Uterus (tissue), 4 donors: Measurements from ENCODE around the gene SLC13A3. TPM values are rescaled to one million over a fixed set of nuclear protein-coding genes. Genes with fewer than 3 reads are reported as not detected.

ENCODE experiments used
- DNase-seq, 2 donors: peaks; one replicate each; pipeline ENCODE4 v3.0.0-alpha.2; 2019 to 2020
- H3K27ac ChIP-seq, 2 donors: fragments of 200-600 bp; sonication (generic); 1 replicate in 1 of 2; 2 replicates in 1 of 2; pipeline ENCODE4 v1.5.1; 2016 to 2018
- H3K27me3 ChIP-seq, 2 donors: fragments of 200-600 bp; sonication (generic); one replicate each; pipeline ENCODE4 v1.5.1; 2018 to 2019; ENCODE audit warnings: control low read depth in 1 of 2
- H3K36me3 ChIP-seq, 2 donors: fragments of 200-600 bp; sonication (generic); one replicate each; pipeline ENCODE4 v1.5.1; 2019; ENCODE audit warnings: control low read depth in 1 of 2
- H3K4me1 ChIP-seq, 2 donors: fragments of 200-600 bp; sonication (generic); one replicate each; pipeline ENCODE4 v1.5.1; 2018 to 2019; ENCODE audit warnings: control low read depth in 1 of 2
- H3K4me3 ChIP-seq, 2 donors: fragments of 200-600 bp; sonication (generic); 1 replicate in 1 of 2; 2 replicates in 1 of 2; pipeline ENCODE4 v1.5.1; 2018 to 2019; ENCODE audit warnings: mild to moderate bottlenecking in 1 of 2
- H3K9me3 ChIP-seq, 2 donors: fragments of 200-600 bp; sonication (generic); one replicate each; pipeline ENCODE4 v1.5.1; 2019; ENCODE audit warnings: control low read depth in 1 of 2
- POLR2A ChIP-seq, 2 donors: fragments of 450-650 bp; IDR thresholded peaks; one replicate each; pipeline ENCODE4 v1.6.1; 2016; ENCODE audit warnings: antibody characterized with exemption in 2 of 2, mild to moderate bottlenecking in 1 of 2, moderate library complexity in 1 of 2
- intact Hi-C: fragments of 100-400 bp; cut with DNase I; formaldehyde crosslinking; loops from one replicate; pipeline ENCODE4 v1.15.1; 2023; ENCODE audit warnings: low total_unique reads
- total RNA-seq, 4 donors: library from RNA; depleted of rRNA in 3 of 4; stranded (reverse); fragments of >200 nt in 3 of 4; gene quantifications; one replicate each; pipeline versions ENCODE4 v1.1.0 to v1.2.4, GENCODE V29; 2014 to 2023
- TF ChIP-seq, protein P1 (sequence below), 4 experiments: fragments of 200-600 bp in 2 of 4; fragments of 450-650 bp in 2 of 4; sonication (generic) in 2 of 4; IDR thresholded peaks; one replicate each; pipeline ENCODE4 v1.5.1; 2016 to 2019; ENCODE audit warnings: antibody characterized with exemption in 4 of 4, mild to moderate bottlenecking in 2 of 4, moderate library complexity in 1 of 4
- donor health status: DM: yes; HTN: yes; CAD: no.

SLC13A3 gene
- total RNA-seq, 4 donors from 2014 or later: under 0.01 to 4.2 (median 4.2) TPM; not detected in 1

DNA sequence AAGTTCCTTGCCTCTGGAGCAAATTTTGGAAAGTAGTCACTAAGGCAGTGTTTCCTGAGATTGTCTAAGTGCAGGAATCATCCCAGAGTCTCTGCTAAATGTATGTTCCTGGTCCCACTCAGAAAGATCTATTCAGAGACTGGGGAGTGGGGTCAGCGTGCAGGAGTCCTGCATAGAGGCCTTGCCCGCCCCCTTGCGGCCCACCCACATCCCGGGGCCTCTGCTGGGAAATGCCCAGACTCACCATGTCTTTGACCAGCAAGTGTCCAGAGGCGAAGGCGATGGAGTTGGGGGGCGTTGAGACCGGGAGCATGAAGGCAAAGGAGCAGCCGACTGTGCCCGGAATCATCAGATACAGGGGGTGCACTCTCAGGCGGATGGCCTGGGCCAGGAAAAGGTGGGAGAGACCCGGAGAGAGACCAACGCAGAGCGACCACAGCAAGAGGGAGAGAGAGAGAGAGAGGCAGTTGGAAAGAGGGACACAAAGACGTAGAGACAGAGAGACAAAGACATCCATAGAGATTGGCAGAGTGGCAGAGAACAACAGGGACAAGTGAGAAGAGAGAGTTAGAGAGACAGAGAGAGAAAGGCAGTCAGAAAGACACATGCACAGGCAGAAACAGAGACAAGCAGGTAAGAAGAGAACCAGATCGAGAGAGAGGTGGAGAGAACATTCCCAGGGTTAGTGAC is 87.9 kb downstream of the SLC13A3 start:
- no peak overlapping the region for H3K4me3 ChIP-seq
- no peaks in the 10 kb centered on the region for H3K36me3 ChIP-seq
- no peaks in the 10 kb centered on the region for H3K27me3 ChIP-seq
- H3K9me3 ChIP-seq: no peaks in the 10 kb centered on the region
- peak overlapping the region in 1 of 2 donors; percentile 18 for H3K27ac ChIP-seq
- intact Hi-C loops: no loop called here
- peaks cover 0 to 3% of the 10 kb centered on the region in 2 donors for H3K4me1 ChIP-seq
- TF ChIP-seq POLR2A (IDR thresholded peaks at IDR 0.05): no peak
- TF ChIP-seq, protein P1, sequence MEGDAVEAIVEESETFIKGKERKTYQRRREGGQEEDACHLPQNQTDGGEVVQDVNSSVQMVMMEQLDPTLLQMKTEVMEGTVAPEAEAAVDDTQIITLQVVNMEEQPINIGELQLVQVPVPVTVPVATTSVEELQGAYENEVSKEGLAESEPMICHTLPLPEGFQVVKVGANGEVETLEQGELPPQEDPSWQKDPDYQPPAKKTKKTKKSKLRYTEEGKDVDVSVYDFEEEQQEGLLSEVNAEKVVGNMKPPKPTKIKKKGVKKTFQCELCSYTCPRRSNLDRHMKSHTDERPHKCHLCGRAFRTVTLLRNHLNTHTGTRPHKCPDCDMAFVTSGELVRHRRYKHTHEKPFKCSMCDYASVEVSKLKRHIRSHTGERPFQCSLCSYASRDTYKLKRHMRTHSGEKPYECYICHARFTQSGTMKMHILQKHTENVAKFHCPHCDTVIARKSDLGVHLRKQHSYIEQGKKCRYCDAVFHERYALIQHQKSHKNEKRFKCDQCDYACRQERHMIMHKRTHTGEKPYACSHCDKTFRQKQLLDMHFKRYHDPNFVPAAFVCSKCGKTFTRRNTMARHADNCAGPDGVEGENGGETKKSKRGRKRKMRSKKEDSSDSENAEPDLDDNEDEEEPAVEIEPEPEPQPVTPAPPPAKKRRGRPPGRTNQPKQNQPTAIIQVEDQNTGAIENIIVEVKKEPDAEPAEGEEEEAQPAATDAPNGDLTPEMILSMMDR (IDR thresholded peaks at IDR 0.05): no peak
- no peak for DNase-seq

GRCh38 chr20:46562373-46563169 is 88.7 kb downstream of the SLC13A3 start:
- Histone ChIP-seq H3K27ac (peak overlapping the region; percentile 18 to 53), H3K4me1 (peaks cover 0 to 3% of the 10 kb centered on the region in 2 donors), H3K36me3 (no peaks in the 10 kb centered on the region), H3K9me3 (no peaks in the 10 kb centered on the region), H3K4me3 (peak overlapping the region; percentile 1 to 29), H3K27me3 (no peaks in the 10 kb centered on the region)
- DNase-seq: peak; percentile 61 to 63
- intact Hi-C loops: no loop called here
- TF ChIP-seq, protein P1 (IDR thresholded peaks at IDR 0.05): peak; percentile 71 to 89 (median 76)
- no peak for TF ChIP-seq POLR2A (IDR thresholded peaks at IDR 0.05)

DNA sequence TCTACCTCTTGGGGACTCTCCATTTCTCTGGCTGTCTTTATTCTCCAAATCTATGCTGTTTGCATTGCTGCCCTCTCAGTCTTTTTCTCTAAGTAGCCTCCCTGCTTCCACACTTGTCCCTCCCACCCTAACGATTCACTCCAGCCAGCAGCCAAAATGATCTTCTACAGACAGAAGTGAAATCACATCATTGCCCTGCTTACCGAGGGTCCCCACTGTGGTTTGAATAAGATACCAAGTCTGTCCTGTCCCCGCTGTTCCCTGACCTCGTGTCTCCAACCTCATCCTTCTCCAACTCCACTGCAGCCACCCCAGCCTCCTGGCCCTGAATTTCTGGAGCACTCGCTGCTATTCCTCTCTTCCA is 89.3 kb downstream of the SLC13A3 start:
- Histone ChIP-seq H3K4me1 (peaks cover 0 to 3% of the 10 kb centered on the region in 2 donors), H3K4me3 (peak overlapping the region; percentile 1 to 29)

GRCh38 chr20:46559685-46560440 is 91.4 kb downstream of the SLC13A3 start:
- H3K9me3 ChIP-seq: no peaks in the 10 kb centered on the region
- no peak overlapping the region for H3K27ac ChIP-seq
- no peaks in the 10 kb centered on the region for H3K36me3 ChIP-seq
- no peak overlapping the region for H3K4me3 ChIP-seq
- TF ChIP-seq, protein P1 (IDR thresholded peaks at IDR 0.05): no peak
- TF ChIP-seq POLR2A (IDR thresholded peaks at IDR 0.05): no peak
- peaks cover 0 to 3% of the 10 kb centered on the region in 2 donors for H3K4me1 ChIP-seq
- intact Hi-C loops: no loop called here
- H3K27me3 ChIP-seq: no peaks in the 10 kb centered on the region
- DNase-seq: no peak

More for the DNA sequence above, 89.3 kb downstream of the SLC13A3 start:
- intact Hi-C loops: no loop called here
- Histone ChIP-seq H3K27me3 (no peaks in the 10 kb centered on the region), H3K9me3 (no peaks in the 10 kb centered on the region), H3K27ac (peak overlapping the region; percentile 5 to 53), H3K36me3 (no peaks in the 10 kb centered on the region)
- no peak for DNase-seq
- TF ChIP-seq POLR2A (IDR thresholded peaks at IDR 0.05): no peak
- TF ChIP-seq, protein P1 (IDR thresholded peaks at IDR 0.05): no peak
